Fibroblast of pulmonary artery (primary cell): ENCODE data around the gene BACH1.

Experiments used
- DNase-seq: peaks from one replicate; pipeline ENCODE4 v3.0.0-alpha.2; 2010; ENCODE audit warnings: low read depth
- H3K4me3 ChIP-seq: replicated peaks from 2 replicates; pipeline ENCODE4 v1.5.1; 2011; ENCODE audit warnings: low read depth, mild to moderate bottlenecking, control low read depth, low read length, moderate library complexity
- TF ChIP-seq, protein P1 (sequence below): IDR thresholded peaks from 2 replicates; pipeline ENCODE4 v1.5.1; 2011; ENCODE audit warnings: mild to moderate bottlenecking, control low read depth, low read length, inconsistent platforms; ENCODE audit errors: missing control alignments

Gene BACH1

DNA sequence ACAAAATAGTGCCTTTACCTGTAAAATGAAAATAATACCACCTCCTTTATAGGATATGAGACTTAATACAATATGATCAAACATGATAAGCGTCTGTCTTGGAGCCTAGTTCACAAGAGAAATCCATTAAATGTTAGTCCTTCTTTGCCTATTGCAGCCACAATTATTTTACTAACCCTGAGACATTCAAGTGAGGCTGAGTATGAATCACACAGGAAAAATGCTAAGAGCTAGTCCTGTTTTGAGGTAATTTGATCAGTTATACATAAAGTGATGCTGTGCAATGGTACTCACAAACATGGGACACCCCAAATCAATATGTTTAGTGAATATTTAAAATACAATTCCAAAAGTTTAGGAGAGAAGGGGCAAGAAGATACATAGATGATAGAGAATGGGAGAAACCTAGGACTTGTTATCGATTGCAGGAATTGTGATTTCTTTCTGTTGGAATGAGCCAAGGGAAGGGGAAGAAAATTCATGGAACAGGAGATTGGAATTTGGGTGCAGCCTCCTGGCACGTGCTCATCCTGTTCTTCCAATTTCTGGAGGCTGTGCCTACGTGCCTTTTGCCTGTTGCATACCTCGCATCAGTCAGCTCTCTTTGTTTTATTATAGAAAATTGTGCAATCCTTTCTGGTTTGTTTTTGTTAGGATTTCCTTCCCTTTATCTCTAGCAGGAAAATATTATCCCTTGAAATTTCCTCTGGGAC, 39.9 kb upstream of the BACH1 start:
- TF ChIP-seq, protein P1, sequence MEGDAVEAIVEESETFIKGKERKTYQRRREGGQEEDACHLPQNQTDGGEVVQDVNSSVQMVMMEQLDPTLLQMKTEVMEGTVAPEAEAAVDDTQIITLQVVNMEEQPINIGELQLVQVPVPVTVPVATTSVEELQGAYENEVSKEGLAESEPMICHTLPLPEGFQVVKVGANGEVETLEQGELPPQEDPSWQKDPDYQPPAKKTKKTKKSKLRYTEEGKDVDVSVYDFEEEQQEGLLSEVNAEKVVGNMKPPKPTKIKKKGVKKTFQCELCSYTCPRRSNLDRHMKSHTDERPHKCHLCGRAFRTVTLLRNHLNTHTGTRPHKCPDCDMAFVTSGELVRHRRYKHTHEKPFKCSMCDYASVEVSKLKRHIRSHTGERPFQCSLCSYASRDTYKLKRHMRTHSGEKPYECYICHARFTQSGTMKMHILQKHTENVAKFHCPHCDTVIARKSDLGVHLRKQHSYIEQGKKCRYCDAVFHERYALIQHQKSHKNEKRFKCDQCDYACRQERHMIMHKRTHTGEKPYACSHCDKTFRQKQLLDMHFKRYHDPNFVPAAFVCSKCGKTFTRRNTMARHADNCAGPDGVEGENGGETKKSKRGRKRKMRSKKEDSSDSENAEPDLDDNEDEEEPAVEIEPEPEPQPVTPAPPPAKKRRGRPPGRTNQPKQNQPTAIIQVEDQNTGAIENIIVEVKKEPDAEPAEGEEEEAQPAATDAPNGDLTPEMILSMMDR, result no peak
- DNase-seq, result peak; percentile 88
- no peak overlapping the region for H3K4me3 ChIP-seq

GRCh38 chr21:29260461-29260860, 38.3 kb upstream of the BACH1 start:
- no peak overlapping the region for H3K4me3 ChIP-seq
- TF ChIP-seq, protein P1, result no peak
- DNase-seq, result no peak

GRCh38 chr21:29261555-29262540, 36.9 kb upstream of the BACH1 start:
- TF ChIP-seq, protein P1, result no peak

GRCh38 chr21:29264721-29265120, 34.0 kb upstream of the BACH1 start:
- TF ChIP-seq, protein P1, result no peak
- DNase-seq, result no peak

More at GRCh38 chr21:29261555-29262540, 36.9 kb upstream of the BACH1 start:
- H3K4me3 ChIP-seq, result no peak overlapping the region
- DNase-seq, result no peak

DNA sequence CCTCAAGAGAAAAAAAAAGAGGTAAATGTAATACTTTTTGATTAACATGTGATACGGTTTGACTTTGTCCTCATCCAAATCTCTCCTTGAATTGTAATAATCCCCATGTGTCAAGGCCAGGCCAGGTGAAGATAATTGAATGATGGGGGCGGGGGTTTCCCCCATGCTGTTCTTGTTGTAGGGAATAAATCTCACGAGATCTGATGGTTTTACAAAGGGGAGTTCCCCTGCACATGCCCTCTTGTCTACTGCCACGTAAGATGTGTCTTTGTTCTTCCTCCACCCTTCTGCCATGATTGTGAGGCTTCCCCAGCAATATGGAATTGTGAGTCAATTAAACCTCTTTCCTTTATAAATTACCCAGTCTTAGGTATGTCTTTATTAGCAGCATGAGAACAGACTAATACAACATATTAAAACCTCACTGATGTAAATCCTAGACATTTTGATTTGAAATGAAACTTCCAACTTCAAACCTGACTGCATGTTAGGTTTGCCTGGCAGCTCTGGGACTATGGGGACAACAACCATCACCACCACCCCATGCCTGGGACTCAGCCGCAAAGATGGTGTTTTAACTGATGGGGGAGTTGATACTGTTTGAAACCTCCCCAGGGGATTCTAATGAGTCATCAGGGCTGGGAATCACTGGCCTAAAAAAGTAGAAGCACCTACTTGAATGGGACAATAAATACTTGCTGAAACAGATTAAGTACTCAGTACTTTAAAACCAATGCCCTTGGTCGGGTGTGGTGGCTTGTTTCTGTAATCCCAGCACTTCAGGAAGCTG, 32.8 kb upstream of the BACH1 start:
- DNase-seq, result no peak
- TF ChIP-seq, protein P1, result no peak
- H3K4me3 ChIP-seq, result no peak overlapping the region

More at GRCh38 chr21:29264721-29265120, 34.0 kb upstream of the BACH1 start:
- H3K4me3 ChIP-seq, result no peak overlapping the region

DNA sequence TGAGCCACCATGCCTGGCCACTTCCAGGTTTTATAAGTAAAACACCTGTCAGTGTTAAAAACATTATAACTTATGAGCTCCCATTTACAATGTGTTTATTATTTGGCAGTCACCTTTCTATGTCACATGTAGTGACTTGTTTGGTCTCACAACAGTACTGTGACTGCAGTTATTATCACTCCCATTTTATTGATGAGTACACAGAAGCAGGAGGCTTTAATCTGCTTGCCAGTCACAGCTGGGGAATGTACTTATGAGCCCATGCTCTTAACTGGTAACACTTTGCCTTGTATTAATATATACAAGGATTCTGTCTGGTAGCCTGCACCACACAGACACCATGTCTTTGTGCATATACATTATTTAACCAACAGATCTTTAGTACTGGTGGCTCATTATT, 31.1 kb upstream of the BACH1 start:
- TF ChIP-seq, protein P1, result no peak
- DNase-seq, result no peak

More for the DNA sequence above, 31.1 kb upstream of the BACH1 start:
- H3K4me3 ChIP-seq, result no peak overlapping the region
